ENCODE data around the gene LRTM2.

DNA sequence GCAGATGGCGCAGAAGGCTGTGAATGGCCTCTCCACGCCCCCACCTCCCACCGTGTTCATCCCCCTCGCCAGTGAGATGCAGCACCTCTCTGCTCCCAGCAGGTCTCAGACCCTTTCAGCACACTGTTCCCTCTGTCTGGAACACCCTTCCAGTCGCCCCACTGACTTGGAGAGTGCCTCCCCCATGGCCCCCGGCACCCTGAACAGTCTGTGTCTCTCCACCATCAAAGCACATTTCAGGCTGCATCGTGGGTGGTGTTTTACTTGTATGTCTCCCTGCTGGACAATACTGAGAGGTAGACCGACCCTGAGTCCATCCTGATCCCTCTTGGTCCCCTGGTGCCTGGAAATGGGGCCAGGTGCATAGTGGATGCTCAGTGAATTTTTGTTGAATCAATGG lies 63.1 kb downstream of the LRTM2 start:
- TF ChIP-seq CTCF (conservative IDR thresholded peaks at IDR 0.05 in 1 of 2, IDR thresholded peaks at IDR 0.05 in 1 of 2; ENCODE audit: low read depth in 1 of 2, low read length in 2 of 2) (no peak), EZH2 (IDR thresholded peaks at IDR 0.05; ENCODE audit: low read length, missing control alignments) (no peak)

Data from fibroblast of lung (primary cell).